Vagina (tissue), 2 donors: ENCODE results near the gene INF2. TPM values are rescaled to one million over a fixed set of nuclear protein-coding genes. Genes with fewer than 3 reads are reported as not detected.

Experiments
- DNase-seq, 2 donors: peaks; one replicate each; pipeline ENCODE4 v3.0.0-alpha.2; 2017; ENCODE audit errors: extremely low spot score in 2 of 2
- H3K27ac ChIP-seq: fragments of 200-600 bp; sonication (generic); one replicate; pipeline ENCODE4 v1.5.1; 2019
- H3K27me3 ChIP-seq: fragments of 200-600 bp; sonication (generic); one replicate; pipeline ENCODE4 v1.5.1; 2019
- H3K36me3 ChIP-seq, 2 donors: fragments of 200-600 bp; sonication (generic); one replicate each; pipeline ENCODE4 v1.5.1; 2017 to 2019
- H3K4me1 ChIP-seq: fragments of 200-600 bp; sonication (generic); one replicate; pipeline ENCODE4 v1.5.1; 2019
- H3K4me3 ChIP-seq, 2 donors: fragments of 200-600 bp; sonication (generic); 1 replicate in 1 of 2; 2 replicates in 1 of 2; pipeline ENCODE4 v1.5.1; 2016 to 2019
- H3K9me3 ChIP-seq: fragments of 200-600 bp; sonication (generic); one replicate; pipeline ENCODE4 v1.5.1; 2019
- POLR2A ChIP-seq, 2 donors: fragments of 450-650 bp; IDR thresholded peaks; one replicate each; pipeline ENCODE4 v1.6.1; 2017; ENCODE audit warnings: antibody characterized with exemption in 2 of 2, mild to moderate bottlenecking in 2 of 2, moderate library complexity in 2 of 2
- POLR2AphosphoS5 ChIP-seq, 2 donors: sonication (generic); formaldehyde crosslinking; IDR thresholded peaks; one replicate each; pipeline ENCODE4 v1.9.0; 2017; ENCODE audit warnings: antibody characterized with exemption in 2 of 2, mild to moderate bottlenecking in 2 of 2, low read depth in 1 of 2; ENCODE audit not compliant: insufficient read depth in 1 of 2
- intact Hi-C: fragments of 100-400 bp; cut with DNase I; formaldehyde crosslinking; loops from one replicate; pipeline ENCODE4 v1.15.1; 2023
- total RNA-seq: library from RNA; depleted of rRNA; stranded (reverse); fragments of >200 nt; gene quantifications from one replicate; pipeline ENCODE4 v1.2.3, GENCODE V29; 2016
- TF ChIP-seq, protein P1 (sequence below), 3 experiments: fragments of 450-650 bp in 2 of 3; fragments of 200-600 bp in 1 of 3; sonication (generic) in 1 of 3; IDR thresholded peaks; one replicate each; pipeline ENCODE4 v1.5.1; 2017 to 2019; ENCODE audit warnings: antibody characterized with exemption in 3 of 3, mild to moderate bottlenecking in 2 of 3, moderate library complexity in 2 of 3

The INF2 gene
- total RNA-seq, 1 donor from 2014 or later, result 49.1 TPM

DNA sequence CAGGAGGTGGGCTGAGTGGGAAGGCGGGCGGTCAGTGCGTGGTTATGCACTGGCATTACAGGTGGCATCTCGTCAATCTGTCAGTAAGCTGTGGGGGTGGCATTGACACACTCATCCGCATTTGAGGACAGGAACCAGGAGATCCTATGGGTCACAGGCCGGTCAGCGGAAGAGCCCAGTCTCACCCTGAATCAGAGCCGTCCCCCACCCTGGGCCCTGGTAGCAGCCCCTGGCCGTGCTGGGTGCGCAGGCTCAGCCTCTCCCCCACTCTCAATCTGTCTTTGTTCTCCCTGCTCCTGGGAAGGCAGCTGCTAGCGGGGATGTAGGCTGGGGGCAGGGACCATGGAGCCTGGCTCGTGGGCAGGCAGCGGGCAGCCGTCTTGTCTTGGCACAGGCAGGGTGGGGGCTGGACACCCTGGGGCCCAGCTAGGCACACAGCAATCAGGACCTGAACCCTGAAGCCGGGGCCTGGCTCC is 5.1 kb downstream of the INF2 start:
- no peaks in the 10 kb centered on the region for H3K27me3 ChIP-seq
- TF ChIP-seq POLR2AphosphoS5 (IDR thresholded peaks at IDR 0.05; ENCODE audit: insufficient read depth in 1 of 2, low read depth in 1 of 2) (no peak), POLR2A (IDR thresholded peaks at IDR 0.05) (no peak)
- TF ChIP-seq, protein P1, sequence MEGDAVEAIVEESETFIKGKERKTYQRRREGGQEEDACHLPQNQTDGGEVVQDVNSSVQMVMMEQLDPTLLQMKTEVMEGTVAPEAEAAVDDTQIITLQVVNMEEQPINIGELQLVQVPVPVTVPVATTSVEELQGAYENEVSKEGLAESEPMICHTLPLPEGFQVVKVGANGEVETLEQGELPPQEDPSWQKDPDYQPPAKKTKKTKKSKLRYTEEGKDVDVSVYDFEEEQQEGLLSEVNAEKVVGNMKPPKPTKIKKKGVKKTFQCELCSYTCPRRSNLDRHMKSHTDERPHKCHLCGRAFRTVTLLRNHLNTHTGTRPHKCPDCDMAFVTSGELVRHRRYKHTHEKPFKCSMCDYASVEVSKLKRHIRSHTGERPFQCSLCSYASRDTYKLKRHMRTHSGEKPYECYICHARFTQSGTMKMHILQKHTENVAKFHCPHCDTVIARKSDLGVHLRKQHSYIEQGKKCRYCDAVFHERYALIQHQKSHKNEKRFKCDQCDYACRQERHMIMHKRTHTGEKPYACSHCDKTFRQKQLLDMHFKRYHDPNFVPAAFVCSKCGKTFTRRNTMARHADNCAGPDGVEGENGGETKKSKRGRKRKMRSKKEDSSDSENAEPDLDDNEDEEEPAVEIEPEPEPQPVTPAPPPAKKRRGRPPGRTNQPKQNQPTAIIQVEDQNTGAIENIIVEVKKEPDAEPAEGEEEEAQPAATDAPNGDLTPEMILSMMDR (IDR thresholded peaks at IDR 0.05), result no peak
- H3K36me3 ChIP-seq, result no peaks in the 10 kb centered on the region
- peak overlapping the region; percentile 35 for H3K27ac ChIP-seq
- no peak for DNase-seq
- peaks cover 99% of the 10 kb centered on the region for H3K4me1 ChIP-seq
- H3K9me3 ChIP-seq, result no peaks in the 10 kb centered on the region
- intact Hi-C loops, result no loop called here
- no peak overlapping the region for H3K4me3 ChIP-seq

DNA sequence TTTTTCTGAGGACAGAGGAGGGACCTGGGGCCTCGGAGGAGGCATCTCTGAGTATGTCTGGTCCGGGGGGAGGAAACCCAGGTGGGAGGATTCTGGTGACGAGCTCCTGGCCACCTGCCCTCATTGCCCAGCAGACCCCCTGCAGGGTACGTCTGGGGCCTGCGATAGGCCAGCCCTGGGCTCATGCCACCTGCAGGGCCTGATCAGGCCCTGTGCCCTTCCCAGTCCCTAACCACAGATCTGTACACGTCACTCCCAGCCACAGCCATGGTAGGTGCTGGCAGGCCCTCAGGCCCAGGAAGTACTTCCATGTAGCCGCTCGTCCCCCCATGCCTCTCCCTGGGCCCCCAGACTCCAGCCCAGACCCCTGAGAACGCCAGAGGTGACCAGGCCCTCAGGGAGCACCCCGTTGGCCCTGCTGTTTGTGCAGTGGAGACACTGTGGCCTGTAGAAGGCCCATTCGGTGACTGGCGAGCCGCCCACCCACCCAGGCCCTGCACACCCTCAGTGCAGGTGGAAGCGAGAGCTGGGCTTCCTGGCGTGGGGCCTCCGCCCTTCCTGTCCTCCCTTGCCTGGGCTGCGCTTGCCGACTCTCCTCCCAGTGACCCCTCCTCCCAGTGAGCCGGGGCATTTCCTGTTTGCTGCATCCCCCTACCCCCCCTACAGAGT is 5.7 kb downstream of the INF2 start:
- TF ChIP-seq, protein P1 (IDR thresholded peaks at IDR 0.05), result no peak
- TF ChIP-seq POLR2AphosphoS5 (IDR thresholded peaks at IDR 0.05; ENCODE audit: insufficient read depth in 1 of 2, low read depth in 1 of 2) (no peak), POLR2A (IDR thresholded peaks at IDR 0.05) (no peak)
- H3K4me1 ChIP-seq, result peaks cover 99% of the 10 kb centered on the region
- intact Hi-C loops, result no loop called here
- H3K9me3 ChIP-seq, result no peaks in the 10 kb centered on the region
- H3K4me3 ChIP-seq, result no peak overlapping the region
- DNase-seq, result no peak
- H3K27me3 ChIP-seq, result no peaks in the 10 kb centered on the region
- H3K27ac ChIP-seq, result peak overlapping the region; percentile 35
- no peaks in the 10 kb centered on the region for H3K36me3 ChIP-seq

DNA sequence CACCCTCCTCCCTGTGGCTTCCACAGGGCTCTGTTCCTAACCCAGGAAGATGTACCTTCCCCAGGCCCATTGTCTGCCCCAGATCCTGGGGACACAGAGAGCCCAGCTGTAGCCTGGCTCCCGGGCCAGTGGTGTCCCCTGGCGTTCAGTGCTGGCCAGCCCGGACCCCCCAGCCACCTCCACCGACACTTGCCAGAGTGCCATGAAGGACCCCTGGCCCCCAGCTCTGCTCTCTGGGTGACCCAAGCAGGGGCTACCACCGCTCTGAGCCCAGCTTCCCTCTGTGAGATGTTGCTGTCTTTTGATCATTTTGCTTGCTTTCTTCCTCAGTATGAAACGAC is 6.2 kb downstream of the INF2 start:
- intact Hi-C loops, result no loop called here
- TF ChIP-seq, protein P1 (IDR thresholded peaks at IDR 0.05), result no peak
- TF ChIP-seq POLR2A (IDR thresholded peaks at IDR 0.05) (no peak), POLR2AphosphoS5 (IDR thresholded peaks at IDR 0.05; ENCODE audit: insufficient read depth in 1 of 2, low read depth in 1 of 2) (no peak)
- H3K9me3 ChIP-seq, result no peaks in the 10 kb centered on the region

DNA sequence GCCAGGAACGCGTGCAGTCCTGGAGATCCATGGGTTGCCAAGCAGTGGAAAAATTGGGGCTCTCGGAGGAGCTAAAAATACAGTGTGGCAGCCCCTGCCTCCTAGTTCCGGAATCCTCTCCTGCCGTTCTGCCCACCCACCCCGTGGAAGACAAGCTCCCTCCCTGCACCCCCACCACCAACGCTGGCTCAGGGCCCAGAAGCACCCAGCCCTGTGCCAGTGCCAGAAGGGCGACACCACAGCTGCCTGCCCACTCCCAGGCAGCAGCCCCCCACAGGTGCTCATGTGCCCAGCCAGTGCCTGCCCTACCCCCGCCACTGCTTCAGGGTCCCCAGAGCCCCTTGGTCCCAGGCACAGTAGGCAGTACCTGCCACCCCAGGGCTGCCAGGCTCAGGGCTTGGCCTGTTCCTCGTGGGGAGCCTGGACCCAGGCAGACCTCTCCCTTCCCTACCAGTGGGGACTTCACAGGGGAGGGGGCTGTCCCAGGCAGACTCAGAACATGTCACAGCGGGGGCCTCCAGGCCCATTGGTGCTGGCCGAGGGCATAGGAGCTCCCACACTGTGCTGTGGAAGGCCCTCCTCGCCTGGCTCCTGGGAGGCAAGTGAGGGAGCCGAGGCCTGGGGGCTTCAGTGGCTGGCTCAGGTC is 7.4 kb downstream of the INF2 start:
- Histone ChIP-seq H3K27me3 (no peaks in the 10 kb centered on the region), H3K4me1 (peaks cover 83% of the 10 kb centered on the region), H3K27ac (peak overlapping the region; percentile 62), H3K4me3 (no peak overlapping the region), H3K36me3 (peaks cover 0 to 5% of the 10 kb centered on the region in 2 donors), H3K9me3 (no peaks in the 10 kb centered on the region)
- no peak for DNase-seq
- intact Hi-C loops, result no loop called here
- no peak for TF ChIP-seq POLR2AphosphoS5 (IDR thresholded peaks at IDR 0.05; ENCODE audit: insufficient read depth in 1 of 2, low read depth in 1 of 2)
- TF ChIP-seq POLR2A (IDR thresholded peaks at IDR 0.05), result no peak
- TF ChIP-seq, protein P1 (IDR thresholded peaks at IDR 0.05), result no peak

More for the DNA sequence above, 6.2 kb downstream of the INF2 start:
- Histone ChIP-seq H3K4me1 (peaks cover 94% of the 10 kb centered on the region), H3K36me3 (no peaks in the 10 kb centered on the region), H3K27ac (peak overlapping the region; percentile 35), H3K4me3 (no peak overlapping the region), H3K27me3 (no peaks in the 10 kb centered on the region)
- no peak for DNase-seq

DNA sequence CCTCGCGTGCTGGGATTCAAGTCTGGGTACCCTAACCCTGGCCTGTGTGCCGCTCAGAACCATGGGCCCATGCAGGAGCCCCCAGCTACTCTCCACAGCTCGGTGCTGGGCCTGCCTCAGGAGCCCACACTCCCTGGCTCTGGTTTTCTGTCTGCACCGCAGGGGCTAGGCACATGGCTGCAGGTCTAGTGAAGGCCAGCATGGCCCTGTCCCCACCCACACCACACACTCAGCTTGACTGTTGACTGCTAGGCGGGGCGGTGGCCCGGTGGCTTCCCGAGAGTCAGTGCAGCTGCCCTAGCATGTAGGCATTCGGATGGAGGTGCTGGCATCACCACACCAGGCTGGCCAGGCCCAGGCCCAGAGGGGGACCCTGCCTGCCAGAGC is 7.9 kb downstream of the INF2 start:
- H3K27ac ChIP-seq, result peak overlapping the region; percentile 62
- TF ChIP-seq POLR2AphosphoS5 (IDR thresholded peaks at IDR 0.05; ENCODE audit: insufficient read depth in 1 of 2, low read depth in 1 of 2), result no peak
- TF ChIP-seq POLR2A (IDR thresholded peaks at IDR 0.05), result no peak
- TF ChIP-seq, protein P1 (IDR thresholded peaks at IDR 0.05), result no peak
- H3K4me3 ChIP-seq, result no peak overlapping the region
- H3K9me3 ChIP-seq, result no peaks in the 10 kb centered on the region
- DNase-seq, result no peak
- intact Hi-C loops, result no loop called here
- peaks cover 78% of the 10 kb centered on the region for H3K4me1 ChIP-seq
- H3K36me3 ChIP-seq, result peaks cover 0 to 6% of the 10 kb centered on the region in 2 donors
- H3K27me3 ChIP-seq, result no peaks in the 10 kb centered on the region
